Activated T-helper 9 cell treated with anti-CD3 and anti-CD28 coated beads, Interleukin-2, amount 50 U/mL, for 16 hours (primary cell): ENCODE data around the gene WNT7A.
"Not testable (repeated sequence)": the region's sequence is repeated elsewhere in the genome, so short reads cannot be mapped to it uniquely, and the experiment has no call there.

Experiments used
- DNase-seq: peaks from one replicate; pipeline ENCODE4 v3.0.0-alpha.2; 2020; ENCODE audit warnings: low read depth

Gene WNT7A

GRCh38 chr3:13865106-13865505, 14.8 kb downstream of the WNT7A start:
- no peak for DNase-seq

GRCh38 chr3:13863965-13864595, 15.8 kb downstream of the WNT7A start:
- DNase-seq = no peak

GRCh38 chr3:13863382-13863952, 16.4 kb downstream of the WNT7A start:
- no peak for DNase-seq

GRCh38 chr3:13861461-13861860, 18.4 kb downstream of the WNT7A start:
- no peak for DNase-seq

- no peak for DNase-seq
Observed at GRCh38 chr3:13860001-13860400, 19.9 kb downstream of the WNT7A start.

- DNase-seq = no peak
Observed at GRCh38 chr3:13858768-13859520, 20.9 kb downstream of the WNT7A start.

GRCh38 chr3:13857702-13858380, 22.0 kb downstream of the WNT7A start:
- no peak for DNase-seq

- not testable (repeated sequence) for DNase-seq
Observed at GRCh38 chr3:13856628-13857027, 23.2 kb downstream of the WNT7A start.

GRCh38 chr3:13856006-13856405, 23.9 kb downstream of the WNT7A start:
- no peak for DNase-seq

- DNase-seq = no peak
Observed at GRCh38 chr3:13854492-13854891, 25.4 kb downstream of the WNT7A start.

GRCh38 chr3:13853978-13854296, 25.9 kb downstream of the WNT7A start:
- no peak for DNase-seq

GRCh38 chr3:13853256-13853977, 26.5 kb downstream of the WNT7A start:
- DNase-seq = no peak

- no peak for DNase-seq
Observed at GRCh38 chr3:13852638-13853009, 27.2 kb downstream of the WNT7A start.

- no peak for DNase-seq
Observed at GRCh38 chr3:13851997-13852637, 27.8 kb downstream of the WNT7A start.

GRCh38 chr3:13851091-13851849, 28.6 kb downstream of the WNT7A start:
- DNase-seq = no peak

GRCh38 chr3:13850161-13850945, 29.5 kb downstream of the WNT7A start:
- no peak for DNase-seq

GRCh38 chr3:13849018-13849417, 30.9 kb downstream of the WNT7A start:
- no peak for DNase-seq

- no peak for DNase-seq
Observed at GRCh38 chr3:13846716-13847570, 32.9 kb downstream of the WNT7A start.

GRCh38 chr3:13846238-13846637, 33.6 kb downstream of the WNT7A start:
- no peak for DNase-seq
